ENCODE results near the gene GOLGA2.

DNA sequence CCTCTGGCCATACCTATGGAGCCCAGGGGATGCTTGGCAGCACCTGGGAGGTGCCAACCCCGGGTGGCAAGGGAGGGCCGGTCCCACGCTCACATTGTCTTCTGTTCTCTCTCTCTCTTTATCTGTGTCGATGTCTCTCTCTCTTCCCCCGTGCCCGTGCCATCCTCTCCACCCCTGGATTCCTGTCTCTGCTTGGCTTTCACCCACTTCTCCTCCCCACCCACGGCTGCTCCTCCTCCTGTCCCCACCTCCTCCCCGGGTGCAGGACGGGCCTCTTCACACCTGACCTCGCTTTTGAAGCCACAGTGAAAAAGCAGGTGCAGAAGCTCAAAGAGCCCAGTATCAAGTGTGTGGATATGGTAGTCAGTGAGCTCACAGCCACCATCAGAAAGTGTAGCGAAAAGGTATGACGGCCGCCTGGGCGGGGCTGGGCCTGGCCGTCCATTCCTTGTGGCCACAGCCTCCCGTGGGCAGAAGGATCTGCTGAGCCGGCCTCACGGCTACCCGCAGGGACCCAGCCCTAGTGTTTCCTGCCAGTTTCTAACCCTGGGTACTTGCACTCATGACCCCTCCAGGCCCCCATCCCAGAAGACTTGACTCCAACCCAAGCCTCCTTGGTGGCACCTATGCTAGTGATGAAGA lies 49.9 kb downstream of the GOLGA2 start:
- TF ChIP-seq NFE2L1 (CRISPR knock-in tag; IDR thresholded peaks at IDR 0.05; ENCODE audit: borderline replicate concordance) (no peak), ATF7 (IDR thresholded peaks at IDR 0.05) (no peak), ATF7 (CRISPR knock-in tag; IDR thresholded peaks at IDR 0.05) (no peak), CHD2 (IDR thresholded peaks at IDR 0.05; ENCODE audit: low read depth, low read length) (no peak), HNRNPH1 (optimal IDR thresholded peaks at IDR 0.05; ENCODE audit: low read depth, low read length) (no peak), RAD51 (IDR thresholded peaks at IDR 0.05; ENCODE audit: borderline replicate concordance) (no peak)
- TF ChIP-seq, protein P1, sequence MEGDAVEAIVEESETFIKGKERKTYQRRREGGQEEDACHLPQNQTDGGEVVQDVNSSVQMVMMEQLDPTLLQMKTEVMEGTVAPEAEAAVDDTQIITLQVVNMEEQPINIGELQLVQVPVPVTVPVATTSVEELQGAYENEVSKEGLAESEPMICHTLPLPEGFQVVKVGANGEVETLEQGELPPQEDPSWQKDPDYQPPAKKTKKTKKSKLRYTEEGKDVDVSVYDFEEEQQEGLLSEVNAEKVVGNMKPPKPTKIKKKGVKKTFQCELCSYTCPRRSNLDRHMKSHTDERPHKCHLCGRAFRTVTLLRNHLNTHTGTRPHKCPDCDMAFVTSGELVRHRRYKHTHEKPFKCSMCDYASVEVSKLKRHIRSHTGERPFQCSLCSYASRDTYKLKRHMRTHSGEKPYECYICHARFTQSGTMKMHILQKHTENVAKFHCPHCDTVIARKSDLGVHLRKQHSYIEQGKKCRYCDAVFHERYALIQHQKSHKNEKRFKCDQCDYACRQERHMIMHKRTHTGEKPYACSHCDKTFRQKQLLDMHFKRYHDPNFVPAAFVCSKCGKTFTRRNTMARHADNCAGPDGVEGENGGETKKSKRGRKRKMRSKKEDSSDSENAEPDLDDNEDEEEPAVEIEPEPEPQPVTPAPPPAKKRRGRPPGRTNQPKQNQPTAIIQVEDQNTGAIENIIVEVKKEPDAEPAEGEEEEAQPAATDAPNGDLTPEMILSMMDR (CRISPR knock-in tag; IDR thresholded peaks at IDR 0.05): no peak
- TF ChIP-seq, protein P2, sequence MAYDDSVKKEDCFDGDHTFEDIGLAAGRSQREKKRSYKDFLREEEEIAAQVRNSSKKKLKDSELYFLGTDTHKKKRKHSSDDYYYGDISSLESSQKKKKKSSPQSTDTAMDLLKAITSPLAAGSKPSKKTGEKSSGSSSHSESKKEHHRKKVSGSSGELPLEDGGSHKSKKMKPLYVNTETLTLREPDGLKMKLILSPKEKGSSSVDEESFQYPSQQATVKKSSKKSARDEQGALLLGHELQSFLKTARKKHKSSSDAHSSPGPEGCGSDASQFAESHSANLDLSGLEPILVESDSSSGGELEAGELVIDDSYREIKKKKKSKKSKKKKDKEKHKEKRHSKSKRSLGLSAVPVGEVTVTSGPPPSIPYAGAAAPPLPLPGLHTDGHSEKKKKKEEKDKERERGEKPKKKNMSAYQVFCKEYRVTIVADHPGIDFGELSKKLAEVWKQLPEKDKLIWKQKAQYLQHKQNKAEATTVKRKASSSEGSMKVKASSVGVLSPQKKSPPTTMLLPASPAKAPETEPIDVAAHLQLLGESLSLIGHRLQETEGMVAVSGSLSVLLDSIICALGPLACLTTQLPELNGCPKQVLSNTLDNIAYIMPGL (CRISPR knock-in tag; IDR thresholded peaks at IDR 0.05; ENCODE audit: borderline replicate concordance in 1 of 2, low read depth in 1 of 2): no peak
- TF ChIP-seq, protein P3, sequence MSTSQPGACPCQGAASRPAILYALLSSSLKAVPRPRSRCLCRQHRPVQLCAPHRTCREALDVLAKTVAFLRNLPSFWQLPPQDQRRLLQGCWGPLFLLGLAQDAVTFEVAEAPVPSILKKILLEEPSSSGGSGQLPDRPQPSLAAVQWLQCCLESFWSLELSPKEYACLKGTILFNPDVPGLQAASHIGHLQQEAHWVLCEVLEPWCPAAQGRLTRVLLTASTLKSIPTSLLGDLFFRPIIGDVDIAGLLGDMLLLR (CRISPR knock-in tag; IDR thresholded peaks at IDR 0.05): no peak
- TF ChIP-seq, protein P4, sequence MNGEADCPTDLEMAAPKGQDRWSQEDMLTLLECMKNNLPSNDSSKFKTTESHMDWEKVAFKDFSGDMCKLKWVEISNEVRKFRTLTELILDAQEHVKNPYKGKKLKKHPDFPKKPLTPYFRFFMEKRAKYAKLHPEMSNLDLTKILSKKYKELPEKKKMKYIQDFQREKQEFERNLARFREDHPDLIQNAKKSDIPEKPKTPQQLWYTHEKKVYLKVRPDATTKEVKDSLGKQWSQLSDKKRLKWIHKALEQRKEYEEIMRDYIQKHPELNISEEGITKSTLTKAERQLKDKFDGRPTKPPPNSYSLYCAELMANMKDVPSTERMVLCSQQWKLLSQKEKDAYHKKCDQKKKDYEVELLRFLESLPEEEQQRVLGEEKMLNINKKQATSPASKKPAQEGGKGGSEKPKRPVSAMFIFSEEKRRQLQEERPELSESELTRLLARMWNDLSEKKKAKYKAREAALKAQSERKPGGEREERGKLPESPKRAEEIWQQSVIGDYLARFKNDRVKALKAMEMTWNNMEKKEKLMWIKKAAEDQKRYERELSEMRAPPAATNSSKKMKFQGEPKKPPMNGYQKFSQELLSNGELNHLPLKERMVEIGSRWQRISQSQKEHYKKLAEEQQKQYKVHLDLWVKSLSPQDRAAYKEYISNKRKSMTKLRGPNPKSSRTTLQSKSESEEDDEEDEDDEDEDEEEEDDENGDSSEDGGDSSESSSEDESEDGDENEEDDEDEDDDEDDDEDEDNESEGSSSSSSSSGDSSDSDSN (CRISPR knock-in tag; IDR thresholded peaks at IDR 0.05): no peak

Data from HepG2 (cell line).